Measurements from ENCODE around the gene ATP6V1C2.
A peak's percentile ranks its signal among the peaks of the same experiment; 100 is the strongest.
"Not testable (repeated sequence)": the region's sequence is repeated elsewhere in the genome, so short reads cannot be mapped to it uniquely, and the experiment has no call there.

Gene ATP6V1C2

DNA sequence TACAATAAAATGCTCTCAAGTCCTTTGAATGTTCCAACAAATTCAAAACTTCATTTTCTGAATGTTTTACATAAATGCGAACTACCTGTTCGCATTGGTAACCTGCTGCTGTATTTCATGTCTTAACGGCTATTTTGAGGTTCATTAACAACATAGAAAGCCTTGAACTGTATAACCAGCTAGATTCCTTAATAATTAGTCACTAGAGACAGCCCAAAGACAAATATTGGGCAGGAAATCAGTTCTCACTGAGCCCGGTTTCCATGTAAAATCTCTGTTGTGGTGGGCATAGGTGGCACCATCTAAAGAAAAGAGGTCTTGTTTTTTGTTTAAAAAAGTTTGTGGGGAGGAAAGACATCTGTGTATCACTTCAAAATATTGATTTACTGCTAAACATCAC is 62.0 kb downstream of the ATP6V1C2 start:
- no peak for DNase-seq

DNA sequence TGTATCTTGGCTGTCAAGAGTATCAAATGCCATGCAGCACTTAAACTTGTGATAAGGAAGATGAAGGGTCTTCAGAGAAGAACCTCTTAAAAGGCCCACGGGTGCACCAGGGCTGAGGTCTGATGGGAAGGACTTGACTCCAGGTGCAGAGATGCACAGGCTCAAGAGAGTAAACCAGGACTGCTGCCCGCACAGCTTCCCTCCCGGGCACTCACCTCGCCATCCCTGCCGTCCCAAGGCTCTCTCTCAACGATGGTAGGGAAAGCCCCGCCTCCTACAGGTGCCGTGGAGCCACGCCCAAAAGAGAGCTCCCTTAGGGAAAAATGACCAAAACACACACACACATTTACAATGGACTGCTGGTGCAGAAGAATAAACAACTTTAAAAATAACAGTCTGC is 63.3 kb downstream of the ATP6V1C2 start:
- no peak for DNase-seq

DNA sequence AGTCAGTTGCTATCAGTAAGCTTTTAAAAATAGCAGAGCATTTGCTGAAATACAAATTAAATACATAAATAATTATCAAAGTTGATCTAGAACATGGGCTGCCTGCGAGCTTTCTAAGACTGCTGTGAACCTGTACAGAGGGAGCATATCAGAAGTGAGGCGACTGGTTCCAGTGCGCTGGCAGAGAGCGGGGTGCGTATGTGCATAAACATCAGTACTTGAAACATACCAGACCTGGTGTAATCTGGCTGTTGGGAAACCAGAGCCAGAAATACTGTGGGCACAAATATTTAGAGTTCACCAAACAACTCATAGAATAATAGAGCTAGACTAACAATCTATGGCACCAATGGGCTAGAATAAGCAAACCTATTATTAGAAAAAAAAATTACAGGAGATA is 63.8 kb downstream of the ATP6V1C2 start:
- no peak for DNase-seq

DNA sequence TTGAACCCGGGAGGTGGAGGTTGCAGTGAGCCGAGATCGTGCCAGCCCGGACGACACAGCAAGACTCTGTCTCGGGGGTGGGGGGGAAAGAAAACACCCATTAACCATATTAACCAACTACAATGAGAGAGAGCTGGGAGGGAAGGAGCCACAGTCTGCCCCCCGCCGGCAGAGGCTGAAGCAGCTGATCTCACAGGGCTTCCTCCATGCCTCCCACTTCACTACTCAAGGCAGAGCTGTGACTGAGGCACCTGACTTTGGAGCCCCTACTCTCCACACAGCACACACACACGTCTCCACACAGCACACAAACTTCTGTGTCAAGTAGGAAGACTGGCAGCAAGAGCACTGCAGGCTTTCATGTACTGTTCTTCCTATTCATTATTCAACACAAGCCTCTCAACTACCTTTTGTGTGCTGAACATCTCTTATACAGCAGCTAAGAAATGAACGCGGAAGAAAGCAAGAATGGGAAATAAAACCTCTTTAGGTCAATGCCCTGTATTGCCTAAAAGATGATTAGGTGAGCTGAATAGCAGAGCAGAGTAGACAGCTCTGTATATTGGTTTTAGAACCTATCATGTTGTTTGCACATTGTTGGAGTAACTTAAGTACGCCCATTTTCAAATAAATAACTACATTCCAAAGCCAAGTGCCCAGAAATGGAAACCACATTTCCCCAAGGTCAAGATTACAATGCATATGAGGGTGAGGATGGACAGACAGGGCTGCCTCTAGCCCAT is 65.0 kb downstream of the ATP6V1C2 start:
- no peak for DNase-seq

DNA sequence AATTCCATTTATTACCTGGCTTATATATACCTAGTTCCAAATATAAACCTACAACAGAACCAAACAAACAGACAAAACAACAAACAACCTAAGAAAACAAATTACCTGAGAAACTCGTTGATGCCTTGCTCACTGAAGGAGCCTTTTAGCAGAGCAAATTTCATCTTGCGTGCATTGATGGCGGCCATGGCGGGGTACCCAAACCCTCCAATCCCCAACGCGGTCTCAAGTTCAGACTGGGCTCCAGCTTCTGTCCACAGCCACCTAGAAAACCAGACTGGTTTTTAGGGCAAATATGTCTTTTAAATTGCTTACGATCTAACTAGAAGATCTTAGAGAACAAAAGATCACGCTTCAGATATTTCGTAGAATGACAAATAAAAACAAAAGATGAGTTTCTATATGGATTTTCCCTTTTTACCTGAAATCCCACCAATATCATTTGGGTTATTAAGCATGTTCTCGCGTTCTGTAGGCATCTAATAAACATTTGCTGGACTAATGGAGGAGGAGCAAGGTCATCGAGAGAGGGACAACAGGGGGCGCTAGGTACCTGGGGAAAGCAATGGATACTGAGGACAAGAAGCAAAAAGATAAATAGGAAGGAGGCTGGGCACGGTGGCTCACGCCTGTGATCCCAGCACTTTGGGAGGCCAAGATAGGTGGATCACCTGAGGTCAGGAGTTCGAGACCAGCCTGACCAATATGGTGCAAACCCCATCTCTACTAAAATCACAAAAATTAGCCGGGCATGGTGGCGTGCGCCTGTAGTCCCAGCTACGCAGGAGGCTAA is 65.9 kb downstream of the ATP6V1C2 start:
- DNase-seq, result no peak

DNA sequence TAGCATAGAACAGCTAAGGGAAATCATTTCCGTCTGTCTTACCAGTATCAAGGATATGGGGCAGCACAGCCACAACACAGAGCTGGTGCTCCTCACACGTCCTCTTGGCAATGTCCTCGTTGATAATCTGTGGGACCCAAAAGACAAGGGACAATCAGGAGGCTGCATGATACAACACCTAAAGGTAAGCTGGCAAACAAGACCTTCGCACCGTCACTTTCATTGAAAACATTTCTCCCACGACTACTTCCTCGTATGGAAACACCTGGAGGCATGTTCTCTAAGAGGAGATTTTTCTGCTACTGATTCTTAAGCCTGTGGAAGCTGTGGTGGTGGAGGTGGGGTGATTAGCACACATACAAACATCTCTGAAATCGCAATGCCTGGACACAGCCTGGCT is 67.4 kb downstream of the ATP6V1C2 start:
- no peak for DNase-seq

DNA sequence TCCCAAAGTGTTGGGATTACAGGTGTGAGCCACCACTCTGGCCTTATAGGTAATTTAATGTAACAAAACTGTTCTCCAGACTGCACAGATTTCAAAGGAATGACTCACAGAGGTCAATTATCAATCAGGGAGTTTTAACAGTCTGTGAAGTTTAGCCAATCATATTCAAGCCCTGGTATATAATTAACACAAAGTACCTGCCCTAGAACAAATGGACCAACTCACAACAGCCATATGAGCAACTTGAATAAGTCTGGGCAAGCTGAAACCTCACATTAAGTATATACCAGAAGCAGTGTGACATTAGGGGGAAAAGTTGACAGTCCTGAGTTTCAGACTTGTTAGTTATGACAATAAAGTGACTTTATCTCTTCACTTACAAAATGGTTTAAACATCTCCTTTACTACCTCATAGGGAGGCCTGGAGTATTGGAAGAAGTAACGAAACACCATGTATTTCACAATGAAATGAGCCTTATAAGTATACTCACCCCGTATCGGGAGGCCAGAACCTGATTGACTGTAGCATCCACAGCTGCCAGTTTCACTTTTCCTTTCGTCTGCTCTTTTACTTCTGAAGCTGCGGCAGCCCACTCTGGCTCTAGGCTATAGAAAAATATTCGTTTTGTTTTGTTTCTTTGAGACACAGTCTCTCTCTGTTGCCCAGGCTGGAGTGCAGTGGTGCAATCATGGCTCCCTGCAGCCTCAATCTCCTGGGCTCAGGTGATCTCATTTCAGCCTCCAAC is 69.0 kb downstream of the ATP6V1C2 start:
- DNase-seq, result no peak

DNA sequence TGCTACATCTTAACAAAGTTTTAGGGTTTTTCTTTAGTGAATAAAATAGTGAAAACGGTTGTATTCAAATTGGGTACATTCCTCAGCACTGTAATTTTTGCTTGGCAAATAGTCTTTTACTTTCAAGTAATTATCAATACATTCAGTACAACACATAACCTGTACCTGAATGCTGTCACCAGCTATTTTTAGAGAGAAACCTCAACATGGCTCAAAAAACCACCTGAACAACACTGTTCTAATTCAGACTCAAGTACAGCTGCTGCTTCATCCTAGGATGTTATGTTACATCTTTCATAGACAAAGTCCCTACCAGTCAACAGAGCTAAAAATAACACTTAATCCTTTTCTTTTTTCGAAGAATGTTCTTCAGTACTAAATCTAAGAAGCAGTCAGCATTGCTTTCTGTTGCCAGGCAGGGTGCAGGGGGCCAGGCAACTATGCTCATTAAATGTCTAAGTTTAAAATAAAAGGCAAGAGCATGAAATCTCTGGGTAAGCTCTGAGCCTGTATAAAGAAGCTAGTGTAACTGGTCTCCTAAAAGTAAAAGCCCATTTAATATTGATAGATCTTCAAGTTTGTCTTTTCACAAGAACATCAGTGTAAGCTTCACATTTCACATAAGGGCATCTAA is 70.7 kb downstream of the ATP6V1C2 start:
- no peak for DNase-seq

DNA sequence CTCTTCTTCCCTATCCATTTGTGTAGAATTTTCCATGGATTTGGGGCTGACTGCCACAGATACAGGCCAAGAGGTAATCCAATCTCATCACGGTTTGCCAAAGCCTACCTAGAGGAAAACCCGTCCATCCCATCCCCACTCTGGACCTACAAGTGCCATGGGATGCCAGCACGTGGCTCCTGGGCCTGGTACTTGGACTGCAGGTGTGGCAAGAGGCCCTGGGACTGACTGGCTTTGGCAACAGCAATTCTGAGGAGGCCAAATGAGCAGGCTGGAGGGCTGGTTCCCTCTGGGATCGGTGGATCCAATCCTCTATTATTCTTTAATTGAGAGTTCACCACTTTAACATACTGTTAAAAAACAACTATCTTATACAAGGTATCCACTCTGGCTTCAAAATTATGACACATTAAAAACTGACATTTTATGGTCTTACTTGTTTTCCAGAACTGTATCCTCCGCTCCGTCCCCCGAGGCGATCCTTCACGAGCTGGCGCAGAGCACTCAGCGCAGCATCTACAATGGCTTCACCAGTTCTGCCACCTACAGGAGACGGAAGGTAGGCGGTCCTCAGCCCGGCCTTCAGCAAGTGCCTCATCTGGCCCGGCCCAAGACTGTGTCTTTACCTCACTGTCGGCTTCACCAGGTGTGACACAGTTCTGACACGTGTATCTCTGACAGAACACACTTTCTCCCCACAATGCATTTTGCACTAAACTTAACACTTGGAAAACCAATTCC is 71.4 kb downstream of the ATP6V1C2 start:
- DNase-seq, result peak in 3 of 56 donors; percentile 3 to 17 (median 16)

DNA sequence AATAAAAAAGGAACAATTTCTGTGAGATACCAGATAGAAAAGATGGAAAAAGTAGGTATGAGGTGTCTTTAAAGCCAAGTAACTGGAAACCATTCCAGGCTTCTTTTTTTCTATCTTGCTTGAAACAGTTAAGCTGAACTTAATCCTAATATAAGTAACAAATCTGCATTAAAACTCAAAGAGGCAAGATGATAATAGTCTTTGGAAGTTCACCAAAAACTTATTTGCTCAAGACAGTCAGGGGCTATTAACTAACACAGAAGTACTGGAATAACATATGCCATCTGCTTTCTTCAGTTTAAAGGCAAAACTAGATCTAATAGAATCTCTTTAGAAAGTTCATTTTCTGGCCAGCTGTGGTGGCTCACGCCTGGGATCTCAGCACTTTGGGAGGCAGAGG is 72.4 kb downstream of the ATP6V1C2 start:
- no peak for DNase-seq

DNA sequence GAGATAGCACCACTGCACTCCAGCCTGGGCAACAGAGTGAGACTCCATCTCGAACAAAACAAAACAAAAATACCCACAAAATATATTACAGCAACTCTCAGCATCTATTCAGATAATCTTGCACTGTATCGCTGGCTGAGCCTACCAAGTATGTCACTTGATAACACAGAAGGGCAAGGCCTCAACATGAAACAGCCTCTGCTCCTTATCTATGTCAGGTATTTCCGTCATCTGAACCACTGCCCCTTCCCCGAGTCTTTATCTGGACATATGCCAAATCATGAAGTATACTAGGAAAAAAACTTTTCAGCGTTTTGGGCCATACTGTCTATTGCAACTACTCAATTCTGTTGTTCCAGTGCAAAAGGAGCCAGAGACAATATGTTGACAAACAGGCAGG is 73.4 kb downstream of the ATP6V1C2 start:
- no peak for DNase-seq

DNA sequence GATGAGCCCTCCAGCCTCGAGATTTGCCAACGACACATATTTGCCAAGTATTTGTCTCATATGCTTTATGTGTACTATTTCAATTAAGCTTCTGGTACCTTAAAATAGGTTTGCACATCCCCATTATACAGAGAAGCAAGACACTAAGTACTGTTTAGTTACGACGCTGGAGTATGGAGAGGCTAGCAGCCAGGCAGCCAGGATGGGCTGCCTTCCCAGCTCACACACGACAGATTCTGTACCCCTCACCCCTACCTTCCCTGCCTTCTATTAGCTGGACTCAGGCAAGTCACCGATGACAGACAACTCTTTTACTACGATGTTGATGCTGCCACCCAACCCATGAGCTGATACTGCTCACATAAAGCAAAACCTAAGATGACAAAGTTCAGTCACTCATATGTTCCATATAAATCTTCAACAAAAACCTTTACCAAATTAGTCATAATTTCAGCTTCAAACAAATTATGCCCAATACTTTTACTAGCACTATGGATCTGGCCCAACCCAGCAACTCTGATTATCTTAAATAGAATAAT is 74.1 kb downstream of the ATP6V1C2 start:
- DNase-seq, result no peak

DNA sequence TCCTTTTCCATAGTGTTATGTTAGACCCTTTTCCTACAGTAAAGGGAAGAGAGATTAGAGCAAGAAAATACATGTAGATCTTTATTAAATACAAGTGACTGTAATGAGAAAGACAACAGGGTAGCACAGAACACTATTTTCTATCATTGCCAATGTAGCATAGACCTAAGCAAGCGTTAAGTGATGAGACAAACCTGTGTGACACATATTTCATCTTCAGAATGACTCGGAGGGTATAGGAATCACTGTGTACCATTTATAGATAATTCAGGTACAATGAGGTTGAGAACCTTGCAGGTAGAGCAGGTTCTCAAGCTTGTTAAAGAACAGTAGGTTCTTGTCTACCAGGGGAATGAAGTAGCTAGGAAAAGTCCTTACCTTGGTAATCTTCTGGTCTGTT is 75.3 kb downstream of the ATP6V1C2 start:
- no peak for DNase-seq

DNA sequence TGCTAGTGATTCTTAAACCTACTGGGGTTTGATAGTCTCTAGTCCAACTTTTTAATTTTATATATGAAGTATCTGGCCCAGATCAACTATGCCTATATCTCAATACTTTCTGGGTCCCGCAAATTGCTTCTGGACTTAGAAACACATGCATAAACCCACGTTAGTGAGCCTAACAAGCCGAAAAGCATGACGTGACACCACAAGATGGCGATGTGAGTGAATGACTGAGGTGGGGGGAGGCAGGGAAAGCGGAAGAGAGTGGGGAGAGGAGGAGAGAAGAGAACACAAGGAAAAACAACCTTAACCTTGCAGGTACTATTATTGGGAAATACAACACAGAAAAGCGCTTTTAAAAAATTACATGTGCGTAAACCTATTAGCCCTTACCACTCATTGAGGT is 77.4 kb downstream of the ATP6V1C2 start:
- no peak for DNase-seq

DNA sequence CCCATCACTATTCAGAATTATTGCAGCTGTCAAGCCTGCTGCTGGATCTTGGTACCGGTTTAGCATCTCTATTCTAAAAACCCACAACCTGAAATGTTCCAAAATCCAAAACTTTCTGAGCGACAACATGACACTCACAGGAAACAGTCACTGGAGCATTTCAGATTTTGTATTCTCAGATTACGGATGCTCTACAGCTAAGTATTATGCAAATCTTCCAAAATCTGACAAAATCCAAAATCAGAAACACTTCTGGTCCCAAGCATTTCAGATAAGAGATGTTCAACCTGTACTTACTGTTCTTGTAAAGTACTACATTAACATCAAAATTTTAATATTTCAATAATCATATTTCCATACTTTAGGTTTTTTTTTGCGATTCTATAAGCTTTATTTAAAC is 78.7 kb downstream of the ATP6V1C2 start:
- DNase-seq, result no peak

DNA sequence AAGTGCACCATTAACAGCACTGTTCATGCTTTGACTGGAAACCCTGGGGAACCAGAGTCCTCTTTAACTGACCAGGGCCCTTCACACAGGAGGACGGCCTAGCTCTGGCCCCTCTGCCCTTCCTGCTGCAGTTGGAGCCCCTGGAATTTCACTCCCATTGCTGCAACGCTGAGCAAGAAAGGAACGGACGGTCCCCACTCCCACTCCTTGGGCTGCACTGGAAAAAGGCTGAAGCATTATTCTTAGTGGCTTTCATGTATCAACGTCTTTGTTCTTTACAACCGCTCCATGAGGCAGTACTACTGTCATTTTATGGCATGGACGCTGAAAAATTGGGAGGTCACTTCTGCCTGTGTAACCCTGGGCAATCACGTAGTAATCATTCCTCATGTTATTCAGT is 81.2 kb downstream of the ATP6V1C2 start:
- DNase-seq, result no peak

DNA sequence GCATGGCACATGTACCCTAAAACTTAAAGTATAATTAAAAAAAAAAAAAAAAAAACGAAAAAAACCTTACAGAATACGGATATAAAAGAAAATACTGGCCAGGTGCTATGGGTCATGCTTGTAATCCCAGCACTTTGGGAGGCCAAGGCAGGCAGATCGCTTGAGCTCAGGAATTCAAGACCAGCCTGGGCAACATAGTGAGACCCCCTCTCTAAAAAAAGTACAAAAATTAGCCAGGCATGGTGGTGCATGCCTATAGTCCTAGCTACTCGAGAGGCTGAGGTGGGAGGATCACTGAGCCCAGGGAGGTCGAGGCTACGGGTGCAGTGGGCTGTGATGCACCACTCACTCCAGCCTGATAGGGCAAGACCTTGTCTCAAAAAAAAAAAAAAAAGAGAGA is 84.6 kb downstream of the ATP6V1C2 start:
- not testable (repeated sequence) for DNase-seq

DNA sequence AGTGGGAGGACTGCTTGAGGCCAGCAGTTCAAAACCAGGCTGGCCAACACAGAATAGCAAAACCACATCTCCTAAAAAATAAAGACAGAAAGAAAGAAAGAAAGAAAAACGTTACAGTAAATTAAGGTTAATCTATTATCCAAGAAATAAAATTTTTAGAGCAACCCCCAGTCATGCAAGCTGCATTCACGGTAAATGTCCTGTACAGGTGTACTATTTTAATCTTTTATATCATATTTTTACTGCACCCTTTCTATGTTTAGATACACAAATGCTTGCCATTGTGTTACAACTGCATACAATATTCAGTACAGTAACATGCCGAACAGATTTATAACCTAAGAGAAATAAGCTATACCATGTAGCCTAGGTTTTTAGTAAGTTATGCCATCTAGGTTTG is 85.1 kb downstream of the ATP6V1C2 start:
- DNase-seq, result no peak

DNA sequence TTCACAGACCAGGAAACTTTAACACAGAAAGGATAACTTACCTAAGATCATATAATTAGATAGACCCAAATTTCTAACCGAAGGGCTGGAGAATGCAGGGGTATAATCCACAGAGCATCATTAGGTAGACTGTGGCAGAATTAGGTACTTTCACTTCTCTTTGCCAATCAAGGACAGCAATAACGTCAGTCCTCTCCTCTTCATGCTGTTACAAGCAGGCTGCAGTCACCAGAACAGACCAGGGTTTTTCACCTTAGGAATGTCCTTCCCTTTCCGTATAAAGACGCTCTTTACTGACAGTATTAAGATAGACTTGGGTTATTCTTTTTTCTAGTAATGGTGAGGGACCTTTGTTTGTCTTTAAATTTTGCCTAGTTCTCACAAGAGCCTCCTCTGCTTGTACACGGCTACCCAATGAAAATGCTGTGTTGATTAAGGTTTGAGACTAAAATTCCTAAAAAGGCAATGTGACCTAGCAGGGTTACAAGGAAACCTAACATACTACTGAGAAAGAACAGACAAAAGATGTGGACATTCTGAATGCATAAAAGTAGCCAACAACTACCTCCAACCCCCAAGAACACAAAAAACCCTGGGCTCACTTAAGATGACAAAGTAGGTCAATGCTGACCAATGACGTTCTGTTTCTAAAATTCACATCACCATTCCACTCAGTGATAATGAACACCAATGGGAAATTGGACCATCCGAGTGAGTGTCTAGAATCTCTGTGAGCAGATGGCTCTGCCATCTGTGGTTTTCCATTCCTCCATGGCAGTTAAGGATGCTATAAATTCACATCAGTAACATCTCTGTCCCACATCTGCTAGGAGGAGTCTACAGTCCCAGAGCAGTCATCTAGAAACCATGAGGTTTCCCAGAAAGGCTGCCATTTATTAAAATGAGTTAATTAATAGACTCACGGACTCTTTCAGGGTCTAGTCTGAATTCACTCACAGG is 89.1 kb downstream of the ATP6V1C2 start:
- DNase-seq, result no peak

DNA sequence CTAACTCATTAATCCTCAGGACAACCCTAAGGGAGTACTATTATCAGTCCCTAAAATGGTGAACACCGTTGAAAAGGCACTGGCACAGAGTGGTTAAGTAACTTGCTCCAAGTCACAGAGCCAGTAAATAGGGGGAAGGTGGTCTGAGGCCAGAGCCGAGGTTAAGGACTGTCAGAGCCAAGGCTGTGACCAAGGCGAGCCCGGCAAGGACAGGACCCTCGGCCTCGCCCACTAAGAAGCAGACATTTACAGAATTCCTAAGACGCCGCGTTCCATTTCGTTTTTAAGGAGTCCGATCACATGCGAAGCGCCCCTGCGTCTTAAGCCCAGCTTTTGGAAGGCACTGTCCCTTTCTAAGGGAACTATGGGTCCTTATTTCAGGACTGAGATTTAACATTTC is 90.1 kb downstream of the ATP6V1C2 start:
- no peak for DNase-seq
